K562 (cell line): ENCODE data around the gene TOM1L2. TPM values are rescaled to one million over a fixed set of nuclear protein-coding genes. Genes with fewer than 3 reads are reported as not detected.

Source experiments
- BACH1 ChIP-seq: fragments of 200-800 bp; sonication (Bioruptor generic); IDR thresholded peaks from 2 replicates; pipeline ENCODE4 v1.6.1; 2016; ENCODE audit warnings: missing genetic modification characterization, missing compliant biosample characterization
- BMI1 ChIP-seq: fragments of 150-350 bp; IDR thresholded peaks from 2 replicates; pipeline ENCODE4 v1.6.1; 2014; ENCODE audit warnings: low read length
- CBX3 ChIP-seq, 2 experiments: IDR thresholded peaks; 1 replicate in 1 of 2; 2 replicates in 1 of 2; pipeline ENCODE4 v1.6.1; 2012; ENCODE audit warnings: inconsistent platforms in 2 of 2, low read length in 2 of 2, borderline replicate concordance in 1 of 2, control low read depth in 1 of 2
- CHAMP1 ChIP-seq: fragments of 450-650 bp; IDR thresholded peaks from 2 replicates; pipeline ENCODE4 v1.6.1; 2016; ENCODE audit warnings: mild to moderate bottlenecking
- CTBP1 ChIP-seq: fragments of 450-650 bp; IDR thresholded peaks from 2 replicates; pipeline ENCODE4 v1.6.1; 2016; ENCODE audit warnings: borderline replicate concordance
- DACH1 ChIP-seq: fragments of 450-650 bp; IDR thresholded peaks from 2 replicates; pipeline ENCODE4 v1.6.1; 2018; ENCODE audit not compliant: partially characterized antibody
- FOXK2 ChIP-seq, 2 experiments: fragments of 450-650 bp; IDR thresholded peaks in 1 of 2; conservative IDR thresholded peaks in 1 of 2; 2 replicates each; pipeline ENCODE4 v1.6.1; 2016; ENCODE audit warnings: low read depth in 2 of 2, mild to moderate bottlenecking in 1 of 2
- HOXB6 ChIP-seq: fragments of 250-450 bp; sonication (Bioruptor Pico); IDR thresholded peaks from 2 replicates; pipeline ENCODE4 v1.5.1; 2022; ENCODE audit warnings: mild to moderate bottlenecking, borderline replicate concordance
- KLF6 ChIP-seq: fragments of 250-450 bp; sonication (Bioruptor Pico); IDR thresholded peaks from 2 replicates; pipeline ENCODE4 v1.4.0; 2020; ENCODE audit warnings: mild to moderate bottlenecking, moderate library complexity, borderline replicate concordance
- NBN ChIP-seq: fragments of 450-650 bp; IDR thresholded peaks from 2 replicates; pipeline ENCODE4 v1.6.1; 2016; ENCODE audit warnings: low read depth, mild to moderate bottlenecking
- RFX1 ChIP-seq: fragments of 450-650 bp; IDR thresholded peaks from 2 replicates; pipeline ENCODE4 v1.6.1; 2016; ENCODE audit warnings: mild to moderate bottlenecking, moderate library complexity
- RFX7 ChIP-seq: fragments of 250-450 bp; sonication (Bioruptor Pico); IDR thresholded peaks from 2 replicates; pipeline ENCODE4 v1.5.1; 2021; ENCODE audit warnings: mild to moderate bottlenecking
- ZNF174 ChIP-seq: fragments of 250-450 bp; sonication (Bioruptor Pico); IDR thresholded peaks from 2 replicates; pipeline ENCODE4 v1.4.0; 2020; ENCODE audit warnings: mild to moderate bottlenecking
- ZNF316 ChIP-seq: fragments of 450-650 bp; IDR thresholded peaks from 2 replicates; pipeline ENCODE4 v1.6.1; 2016
- ZNF436 ChIP-seq: fragments of 250-450, 450-650 bp; sonication (Bioruptor Pico); formaldehyde crosslinking; IDR thresholded peaks from 2 replicates; pipeline ENCODE4 v1.7.0; 2020; ENCODE audit warnings: mild to moderate bottlenecking
- polyA plus RNA-seq, 8 experiments: library from polyadenylated mRNA; depleted of rRNA in 4 of 8; stranded (reverse) in 5 of 8; unstranded in 3 of 8; fragments of >200 nt; fragmentation: Nextera tagmentation in 2 of 8; fragmentation: Illumina TruSeq in 1 of 8; extraction: Ambion mirVana in 2 of 8; extraction: Trizol in 1 of 8; gene quantifications; 2 replicates each; pipeline versions ENCODE4 v1.2.1 to v1.2.3, GENCODE V29; 2011 to 2014; ENCODE audit warnings: inconsistent platforms in 1 of 8, missing spikeins in 1 of 8
- total RNA-seq, 7 experiments: library from RNA; depleted of rRNA in 6 of 7; stranded (reverse); fragments of >200 nt in 6 of 7; fragmentation: Illumina TruSeq in 2 of 7; extraction: Trizol in 2 of 7; gene quantifications; 2 replicates each; pipeline versions ENCODE4 v1.2.1 to v1.2.3, GENCODE V29; 2011 to 2021; ENCODE audit warnings: low replicate concordance in 1 of 7
- TF ChIP-seq, protein P1 (sequence below): fragments of 250-450 bp; sonication (Bioruptor Pico); IDR thresholded peaks from 2 replicates; pipeline ENCODE4 v1.4.0; 2020
- TF ChIP-seq, protein P2 (sequence below): sonication (generic); formaldehyde crosslinking; IDR thresholded peaks from 2 replicates; pipeline ENCODE4 v1.8.1; 2023; ENCODE audit warnings: mild to moderate bottlenecking, missing genetic modification reagents

Gene TOM1L2
- total and polyA plus RNA-seq, 9 of the 15 experiments (the other 6 are each of a cell fraction or from before 2014, with no cell fraction given), result 0.07 to 6.0 (median 2.5) TPM

GRCh38 chr17:17839791-17840707, 132.2 kb downstream of the TOM1L2 start (continued):
- TF ChIP-seq CHAMP1 (no peak), BMI1 (no peak), ZNF174 (CRISPR knock-in tag) (no peak), ZNF316 (no peak), DACH1 (no peak), ZNF436 (CRISPR knock-in tag) (no peak), FOXK2 (conservative IDR thresholded peaks at IDR 0.05 in 1 of 2, IDR thresholded peaks at IDR 0.05 in 1 of 2; ENCODE audit: low read depth in 2 of 2) (no peak), KLF6 (CRISPR knock-in tag) (peak; percentile 79; the same call in 1 of the 2 replicates), CBX3 (IDR thresholded peaks at IDR 0.05; ENCODE audit: borderline replicate concordance in 1 of 2, low read length in 2 of 2) (peak in 1 of 2 experiments; percentile 36; a peak in 1 of 3 replicates), HOXB6 (CRISPR knock-in tag) (no peak), RFX1 (no peak), CTBP1 (peak; percentile 89), NBN (no peak), RFX7 (CRISPR knock-in tag) (no peak), BACH1 (no peak)
- TF ChIP-seq, protein P1, sequence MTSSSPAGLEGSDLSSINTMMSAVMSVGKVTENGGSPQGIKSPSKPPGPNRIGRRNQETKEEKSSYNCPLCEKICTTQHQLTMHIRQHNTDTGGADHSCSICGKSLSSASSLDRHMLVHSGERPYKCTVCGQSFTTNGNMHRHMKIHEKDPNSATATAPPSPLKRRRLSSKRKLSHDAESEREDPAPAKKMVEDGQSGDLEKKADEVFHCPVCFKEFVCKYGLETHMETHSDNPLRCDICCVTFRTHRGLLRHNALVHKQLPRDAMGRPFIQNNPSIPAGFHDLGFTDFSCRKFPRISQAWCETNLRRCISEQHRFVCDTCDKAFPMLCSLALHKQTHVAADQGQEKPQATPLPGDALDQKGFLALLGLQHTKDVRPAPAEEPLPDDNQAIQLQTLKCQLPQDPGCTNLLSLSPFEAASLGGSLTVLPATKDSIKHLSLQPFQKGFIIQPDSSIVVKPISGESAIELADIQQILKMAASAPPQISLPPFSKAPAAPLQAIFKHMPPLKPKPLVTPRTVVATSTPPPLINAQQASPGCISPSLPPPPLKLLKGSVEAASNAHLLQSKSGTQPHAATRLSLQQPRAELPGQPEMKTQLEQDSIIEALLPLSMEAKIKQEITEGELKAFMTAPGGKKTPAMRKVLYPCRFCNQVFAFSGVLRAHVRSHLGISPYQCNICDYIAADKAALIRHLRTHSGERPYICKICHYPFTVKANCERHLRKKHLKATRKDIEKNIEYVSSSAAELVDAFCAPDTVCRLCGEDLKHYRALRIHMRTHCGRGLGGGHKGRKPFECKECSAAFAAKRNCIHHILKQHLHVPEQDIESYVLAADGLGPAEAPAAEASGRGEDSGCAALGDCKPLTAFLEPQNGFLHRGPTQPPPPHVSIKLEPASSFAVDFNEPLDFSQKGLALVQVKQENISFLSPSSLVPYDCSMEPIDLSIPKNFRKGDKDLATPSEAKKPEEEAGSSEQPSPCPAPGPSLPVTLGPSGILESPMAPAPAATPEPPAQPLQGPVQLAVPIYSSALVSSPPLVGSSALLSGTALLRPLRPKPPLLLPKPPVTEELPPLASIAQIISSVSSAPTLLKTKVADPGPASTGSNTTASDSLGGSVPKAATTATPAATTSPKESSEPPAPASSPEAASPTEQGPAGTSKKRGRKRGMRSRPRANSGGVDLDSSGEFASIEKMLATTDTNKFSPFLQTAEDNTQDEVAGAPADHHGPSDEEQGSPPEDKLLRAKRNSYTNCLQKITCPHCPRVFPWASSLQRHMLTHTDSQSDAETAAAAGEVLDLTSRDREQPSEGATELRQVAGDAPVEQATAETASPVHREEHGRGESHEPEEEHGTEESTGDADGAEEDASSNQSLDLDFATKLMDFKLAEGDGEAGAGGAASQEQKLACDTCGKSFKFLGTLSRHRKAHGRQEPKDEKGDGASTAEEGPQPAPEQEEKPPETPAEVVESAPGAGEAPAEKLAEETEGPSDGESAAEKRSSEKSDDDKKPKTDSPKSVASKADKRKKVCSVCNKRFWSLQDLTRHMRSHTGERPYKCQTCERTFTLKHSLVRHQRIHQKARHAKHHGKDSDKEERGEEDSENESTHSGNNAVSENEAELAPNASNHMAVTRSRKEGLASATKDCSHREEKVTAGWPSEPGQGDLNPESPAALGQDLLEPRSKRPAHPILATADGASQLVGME (CRISPR knock-in tag), result peak; percentile 78
- TF ChIP-seq, protein P2, sequence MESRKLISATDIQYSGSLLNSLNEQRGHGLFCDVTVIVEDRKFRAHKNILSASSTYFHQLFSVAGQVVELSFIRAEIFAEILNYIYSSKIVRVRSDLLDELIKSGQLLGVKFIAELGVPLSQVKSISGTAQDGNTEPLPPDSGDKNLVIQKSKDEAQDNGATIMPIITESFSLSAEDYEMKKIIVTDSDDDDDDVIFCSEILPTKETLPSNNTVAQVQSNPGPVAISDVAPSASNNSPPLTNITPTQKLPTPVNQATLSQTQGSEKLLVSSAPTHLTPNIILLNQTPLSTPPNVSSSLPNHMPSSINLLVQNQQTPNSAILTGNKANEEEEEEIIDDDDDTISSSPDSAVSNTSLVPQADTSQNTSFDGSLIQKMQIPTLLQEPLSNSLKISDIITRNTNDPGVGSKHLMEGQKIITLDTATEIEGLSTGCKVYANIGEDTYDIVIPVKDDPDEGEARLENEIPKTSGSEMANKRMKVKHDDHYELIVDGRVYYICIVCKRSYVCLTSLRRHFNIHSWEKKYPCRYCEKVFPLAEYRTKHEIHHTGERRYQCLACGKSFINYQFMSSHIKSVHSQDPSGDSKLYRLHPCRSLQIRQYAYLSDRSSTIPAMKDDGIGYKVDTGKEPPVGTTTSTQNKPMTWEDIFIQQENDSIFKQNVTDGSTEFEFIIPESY (CRISPR knock-in tag), result no peak
